ENCODE results near the gene RAB1A. TPM values are rescaled to one million over a fixed set of nuclear protein-coding genes. Genes with fewer than 3 reads are reported as not detected.

Gene RAB1A
- total RNA-seq, 1 experiment from 2014 or later, result 127 TPM

- H3K27ac ChIP-seq, result no peak overlapping the region
- no peaks in the 10 kb centered on the region for H3K27me3 ChIP-seq
- H3K9me3 ChIP-seq (replicated peaks), result no peaks in the 10 kb centered on the region
- peaks cover 25% of the 10 kb centered on the region for H3K36me3 ChIP-seq
- H3K4me1 ChIP-seq, result peaks cover 14% of the 10 kb centered on the region
- no peak overlapping the region for H3K4me3 ChIP-seq
- no peak for DNase-seq
Measured at GRCh38 chr2:65067806-65068553, 61.9 kb downstream of the RAB1A start.

- peak overlapping the region; percentile 76 for H3K27ac ChIP-seq
- 0 out of 2 replicates have a peak, but pooled peaks cover 2% of the 10 kb centered on the region for H3K36me3 ChIP-seq
- no peaks in the 10 kb centered on the region for H3K9me3 ChIP-seq (replicated peaks)
- DNase-seq, result peak; percentile 92 to 96
- no peaks in the 10 kb centered on the region for H3K27me3 ChIP-seq
- peaks cover 14% of the 10 kb centered on the region for H3K4me1 ChIP-seq
- H3K4me3 ChIP-seq, result no peak overlapping the region
Measured at GRCh38 chr2:65064728-65065552, 65.0 kb downstream of the RAB1A start.

GRCh38 chr2:65062843-65063825, 66.8 kb downstream of the RAB1A start:
- peaks cover 14% of the 10 kb centered on the region for H3K4me1 ChIP-seq
- H3K36me3 ChIP-seq, result no peaks in the 10 kb centered on the region
- DNase-seq, result peak in 1 of 2 experiments; percentile 37
- H3K27me3 ChIP-seq, result no peaks in the 10 kb centered on the region
- no peak overlapping the region for H3K27ac ChIP-seq
- no peak overlapping the region for H3K4me3 ChIP-seq
- H3K9me3 ChIP-seq (replicated peaks), result no peaks in the 10 kb centered on the region

GRCh38 chr2:65061910-65062339, 68.0 kb downstream of the RAB1A start:
- DNase-seq, result no peak
- H3K4me1 ChIP-seq, result peaks cover 21% of the 10 kb centered on the region
- no peak overlapping the region for H3K4me3 ChIP-seq
- H3K9me3 ChIP-seq (replicated peaks), result no peaks in the 10 kb centered on the region
- no peaks in the 10 kb centered on the region for H3K36me3 ChIP-seq
- H3K27ac ChIP-seq, result no peak overlapping the region
- H3K27me3 ChIP-seq, result no peaks in the 10 kb centered on the region

- DNase-seq, result no peak
- Histone ChIP-seq H3K36me3 (no peaks in the 10 kb centered on the region), H3K4me1 (peaks cover 21% of the 10 kb centered on the region), H3K4me3 (no peak overlapping the region), H3K27ac (no peak overlapping the region), H3K9me3 (replicated peaks) (no peaks in the 10 kb centered on the region), H3K27me3 (no peaks in the 10 kb centered on the region)
Measured at GRCh38 chr2:65061146-65061909, 68.6 kb downstream of the RAB1A start.

- no peak for DNase-seq
- no peak overlapping the region for H3K4me3 ChIP-seq
- no peaks in the 10 kb centered on the region for H3K9me3 ChIP-seq (replicated peaks)
Measured at GRCh38 chr2:65059071-65059470, 70.8 kb downstream of the RAB1A start.

GRCh38 chr2:65057391-65058052, 72.4 kb downstream of the RAB1A start:
- Histone ChIP-seq H3K9me3 (replicated peaks) (no peaks in the 10 kb centered on the region), H3K36me3 (no peaks in the 10 kb centered on the region), H3K27me3 (no peaks in the 10 kb centered on the region), H3K4me3 (peak overlapping the region; percentile 92), H3K4me1 (peaks cover 7% of the 10 kb centered on the region; the same call in 1 of the 2 replicates), H3K27ac (peak overlapping the region; percentile 69)
- peak in 1 of 2 experiments; percentile 52 for DNase-seq

More at GRCh38 chr2:65059071-65059470, 70.8 kb downstream of the RAB1A start:
- Histone ChIP-seq H3K36me3 (no peaks in the 10 kb centered on the region), H3K4me1 (peaks cover 7% of the 10 kb centered on the region; the same call in 1 of the 2 replicates), H3K27me3 (no peaks in the 10 kb centered on the region), H3K27ac (no peak overlapping the region)

GRCh38 chr2:65057054-65057375, 72.9 kb downstream of the RAB1A start:
- no peak for DNase-seq
- Histone ChIP-seq H3K4me1 (peaks cover 7% of the 10 kb centered on the region; the same call in 1 of the 2 replicates), H3K4me3 (peak overlapping the region; percentile 92), H3K27ac (peak overlapping the region; percentile 69), H3K9me3 (replicated peaks) (no peaks in the 10 kb centered on the region), H3K27me3 (no peaks in the 10 kb centered on the region), H3K36me3 (no peaks in the 10 kb centered on the region)

GRCh38 chr2:65056215-65057053, 73.5 kb downstream of the RAB1A start, which contains the start of gene CEP68:
CEP68 (plus strand) TSS chr2:65056416; CDS start chr2:65069445, 13,029 bp downstream.
- Histone ChIP-seq H3K36me3 (no peaks in the 10 kb centered on the region), H3K27me3 (no peaks in the 10 kb centered on the region), H3K27ac (peak within 1 kb of the TSS; percentile 69), H3K4me3 (peak within 1 kb of the TSS; percentile 92), H3K9me3 (replicated peaks) (no peaks in the 10 kb centered on the region), H3K4me1 (peaks cover 7% of the 10 kb centered on the region; the same call in 1 of the 2 replicates)
- peak; percentile 99 for DNase-seq

- peak; percentile 88 to 89 for DNase-seq
- Histone ChIP-seq H3K4me3 (peak overlapping the region; percentile 92), H3K9me3 (replicated peaks) (no peaks in the 10 kb centered on the region), H3K36me3 (no peaks in the 10 kb centered on the region), H3K4me1 (peaks cover 7% of the 10 kb centered on the region; the same call in 1 of the 2 replicates), H3K27me3 (no peaks in the 10 kb centered on the region), H3K27ac (peak overlapping the region; percentile 69)
Measured at GRCh38 chr2:65055422-65056214, 74.3 kb downstream of the RAB1A start.

- H3K27me3 ChIP-seq, result no peaks in the 10 kb centered on the region
- H3K36me3 ChIP-seq, result no peaks in the 10 kb centered on the region
- DNase-seq, result no peak
- no peak overlapping the region for H3K4me3 ChIP-seq
- no peak overlapping the region for H3K27ac ChIP-seq
- H3K4me1 ChIP-seq, result peaks cover 7% of the 10 kb centered on the region
- H3K9me3 ChIP-seq (replicated peaks), result no peaks in the 10 kb centered on the region
Measured at GRCh38 chr2:65054749-65055421, 75.0 kb downstream of the RAB1A start.
